ENCODE data around the gene SGIP1.

DNA sequence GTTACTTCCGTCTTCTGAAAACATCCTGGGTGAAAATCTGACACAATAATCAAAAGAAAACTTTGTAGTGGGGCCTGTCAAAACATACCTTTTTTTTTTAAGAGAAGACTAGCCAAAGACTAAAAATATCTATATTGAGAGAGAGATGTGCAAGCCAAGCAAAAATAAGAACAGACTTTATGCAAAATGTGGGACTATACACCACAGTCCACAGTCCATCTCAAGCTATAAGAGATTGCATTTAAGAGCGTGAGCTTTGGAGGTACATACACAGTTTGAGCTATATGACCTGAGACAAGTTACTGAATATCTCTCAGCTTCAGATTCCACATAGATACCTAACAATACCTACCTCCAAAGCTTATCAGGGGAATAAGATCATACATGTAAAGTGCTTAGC is 153.4 kb downstream of the SGIP1 start:
- TF ChIP-seq, protein P1, sequence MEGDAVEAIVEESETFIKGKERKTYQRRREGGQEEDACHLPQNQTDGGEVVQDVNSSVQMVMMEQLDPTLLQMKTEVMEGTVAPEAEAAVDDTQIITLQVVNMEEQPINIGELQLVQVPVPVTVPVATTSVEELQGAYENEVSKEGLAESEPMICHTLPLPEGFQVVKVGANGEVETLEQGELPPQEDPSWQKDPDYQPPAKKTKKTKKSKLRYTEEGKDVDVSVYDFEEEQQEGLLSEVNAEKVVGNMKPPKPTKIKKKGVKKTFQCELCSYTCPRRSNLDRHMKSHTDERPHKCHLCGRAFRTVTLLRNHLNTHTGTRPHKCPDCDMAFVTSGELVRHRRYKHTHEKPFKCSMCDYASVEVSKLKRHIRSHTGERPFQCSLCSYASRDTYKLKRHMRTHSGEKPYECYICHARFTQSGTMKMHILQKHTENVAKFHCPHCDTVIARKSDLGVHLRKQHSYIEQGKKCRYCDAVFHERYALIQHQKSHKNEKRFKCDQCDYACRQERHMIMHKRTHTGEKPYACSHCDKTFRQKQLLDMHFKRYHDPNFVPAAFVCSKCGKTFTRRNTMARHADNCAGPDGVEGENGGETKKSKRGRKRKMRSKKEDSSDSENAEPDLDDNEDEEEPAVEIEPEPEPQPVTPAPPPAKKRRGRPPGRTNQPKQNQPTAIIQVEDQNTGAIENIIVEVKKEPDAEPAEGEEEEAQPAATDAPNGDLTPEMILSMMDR (IDR thresholded peaks at IDR 0.05; ENCODE audit: low read length), result no peak
- no peak for TF ChIP-seq EZH2phosphoT487 (IDR thresholded peaks at IDR 0.05; ENCODE audit: low read length)
- no peak for TF ChIP-seq EZH2 (optimal IDR thresholded peaks at IDR 0.05; ENCODE audit: low read depth, low read length)
